K562 (cell line): ENCODE measurements around the gene LMNA. TPM values are rescaled to one million over a fixed set of nuclear protein-coding genes. Genes with fewer than 3 reads are reported as not detected.

Experiments used
- ATF1 ChIP-seq, 2 experiments: fragments of 450-650 bp in 1 of 2; IDR thresholded peaks; 2 replicates each; pipeline ENCODE4 v1.6.1; 2016; ENCODE audit warnings: missing compliant biosample characterization in 1 of 2, missing genetic modification characterization in 1 of 2
- ATF6 ChIP-seq: sonication (generic); formaldehyde crosslinking; IDR thresholded peaks from 2 replicates; pipeline ENCODE4 v1.4.0; 2020; ENCODE audit warnings: mild to moderate bottlenecking, missing genetic modification reagents
- BCLAF1 ChIP-seq, 2 experiments: fragments of 450-650 bp in 1 of 2; IDR thresholded peaks; 2 replicates each; pipeline ENCODE4 v1.6.1; 2011 to 2017; ENCODE audit warnings: low read depth in 2 of 2, antibody characterized with exemption in 1 of 2, borderline replicate concordance in 1 of 2, low read length in 1 of 2, mild to moderate bottlenecking in 1 of 2, mixed read lengths in 1 of 2; ENCODE audit not compliant: control insufficient read depth in 1 of 2
- CBX3 ChIP-seq, 2 experiments: IDR thresholded peaks; 1 replicate in 1 of 2; 2 replicates in 1 of 2; pipeline ENCODE4 v1.6.1; 2012; ENCODE audit warnings: inconsistent platforms in 2 of 2, low read length in 2 of 2, borderline replicate concordance in 1 of 2, control low read depth in 1 of 2
- ELF1 ChIP-seq: fragments of 200-800 bp; sonication (Bioruptor generic); IDR thresholded peaks from 2 replicates; pipeline ENCODE4 v1.6.1; 2016; ENCODE audit warnings: missing genetic modification characterization, missing compliant biosample characterization
- EP300 ChIP-seq: IDR thresholded peaks from 2 replicates; pipeline ENCODE4 v1.6.1; 2012; ENCODE audit warnings: low read length, improper control_type of control experiment
- EP400 ChIP-seq: fragments of 450-650 bp; IDR thresholded peaks from 2 replicates; pipeline ENCODE4 v1.6.1; 2017; ENCODE audit warnings: antibody characterized with exemption, mild to moderate bottlenecking, moderate library complexity
- KDM1A ChIP-seq, 2 experiments: fragments of 450-650 bp; IDR thresholded peaks; 2 replicates each; pipeline ENCODE4 v1.6.1; 2016; ENCODE audit warnings: mild to moderate bottlenecking in 2 of 2
- KDM4B ChIP-seq, 2 experiments: fragments of 450-650 bp in 1 of 2; sonication (generic) in 1 of 2; IDR thresholded peaks; 2 replicates each; pipeline ENCODE4 v1.6.1; 2016 to 2017; ENCODE audit warnings: borderline replicate concordance in 2 of 2, antibody characterized with exemption in 1 of 2, low read depth in 1 of 2, mild to moderate bottlenecking in 1 of 2
- PCBP1 ChIP-seq: fragments of 200-400 bp; formaldehyde crosslinking; IDR thresholded peaks from 2 replicates; pipeline ENCODE4 v1.6.1; 2018; ENCODE audit warnings: mild to moderate bottlenecking, low read depth, low read length; ENCODE audit not compliant: poor library complexity, severe bottlenecking
- PHF8 ChIP-seq: fragments of 200-600 bp; sonication (generic); IDR thresholded peaks from 2 replicates; pipeline ENCODE4 v1.6.1; 2012; ENCODE audit warnings: mixed run types, mild to moderate bottlenecking, inconsistent platforms, low read length, moderate library complexity, borderline replicate concordance
- POLR2AphosphoS5 ChIP-seq: IDR thresholded peaks from 2 replicates; pipeline ENCODE4 v1.6.1; 2011; ENCODE audit warnings: mild to moderate bottlenecking, low read depth, low read length, moderate library complexity; ENCODE audit not compliant: control insufficient read depth, insufficient read depth
- RCOR1 ChIP-seq, 2 experiments: IDR thresholded peaks; 2 replicates each; pipeline ENCODE4 v1.6.1; 2012; ENCODE audit warnings: low read depth in 2 of 2, low read length in 2 of 2, borderline replicate concordance in 1 of 2, improper control_type of control experiment in 1 of 2
- TFAM ChIP-seq: fragments of 250-450 bp; sonication (Bioruptor Pico); conservative IDR thresholded peaks from 2 replicates; pipeline ENCODE4 v1.5.0; 2021; ENCODE audit warnings: mild to moderate bottlenecking, moderate library complexity
- ZNF395 ChIP-seq: fragments of 200-800 bp; sonication (Bioruptor generic); IDR thresholded peaks from 2 replicates; pipeline ENCODE4 v1.6.1; 2017; ENCODE audit warnings: missing genetic modification characterization, missing compliant biosample characterization
- ZNF740 ChIP-seq, 3 experiments: fragments of 200-800 bp in 1 of 3; sonication (Bioruptor generic) in 1 of 3; sonication (generic) in 1 of 3; formaldehyde crosslinking in 1 of 3; IDR thresholded peaks; 2 replicates each; pipeline versions ENCODE4 v1.6.1 to v1.8.0; 2016 to 2022; ENCODE audit warnings: mild to moderate bottlenecking in 2 of 3, missing compliant biosample characterization in 2 of 3, missing genetic modification characterization in 2 of 3, missing genetic modification reagents in 1 of 3
- polyA plus RNA-seq, 8 experiments: library from polyadenylated mRNA; depleted of rRNA in 4 of 8; stranded (reverse) in 5 of 8; unstranded in 3 of 8; fragments of >200 nt; fragmentation: Nextera tagmentation in 2 of 8; fragmentation: Illumina TruSeq in 1 of 8; extraction: Ambion mirVana in 2 of 8; extraction: Trizol in 1 of 8; gene quantifications; 2 replicates each; pipeline versions ENCODE4 v1.2.1 to v1.2.3, GENCODE V29; 2011 to 2014; ENCODE audit warnings: inconsistent platforms in 1 of 8, missing spikeins in 1 of 8
- total RNA-seq, 7 experiments: library from RNA; depleted of rRNA in 6 of 7; stranded (reverse); fragments of >200 nt in 6 of 7; fragmentation: Illumina TruSeq in 2 of 7; extraction: Trizol in 2 of 7; gene quantifications; 2 replicates each; pipeline versions ENCODE4 v1.2.1 to v1.2.3, GENCODE V29; 2011 to 2021; ENCODE audit warnings: low replicate concordance in 1 of 7

The LMNA gene
- total and polyA plus RNA-seq, 9 of the 15 experiments (the other 6 are each of a cell fraction or from before 2014, with no cell fraction given) = 1.00 to 347 (median 88.2) TPM

GRCh38 chr1:156082309-156083091 is 32.0 kb upstream of the LMNA start, which contains the start of gene MEX3A (continued):
- TF ChIP-seq ELF1 (tag) (peak; percentile 22; the same call in 1 of the 2 replicates), KDM1A (IDR thresholded peaks at IDR 0.05) (no peak), ATF1 (CRISPR knock-in tag; IDR thresholded peaks at IDR 0.05) (no peak), ATF1 (tag; IDR thresholded peaks at IDR 0.05) (peak; percentile 62; the same call in 1 of the 2 replicates), CBX3 (IDR thresholded peaks at IDR 0.05; ENCODE audit: borderline replicate concordance in 1 of 2, low read length in 2 of 2) (0 out of 3 replicates have a peak, but pooled peaks of 1 of the 2 experiments have one; percentile 28), ZNF395 (CRISPR knock-in tag) (no peak), PCBP1 (peak; percentile 59), POLR2AphosphoS5 (peak; percentile 53; the same call in 1 of the 2 replicates), PHF8 (peak; percentile 34; the same call in 1 of the 2 replicates), RCOR1 (IDR thresholded peaks at IDR 0.05; ENCODE audit: borderline replicate concordance in 1 of 2, low read depth in 2 of 2, low read length in 2 of 2) (0 out of 4 replicates have a peak, but pooled peaks of 1 of the 2 experiments have one; percentile 4), TFAM (CRISPR knock-in tag) (no peak), BCLAF1 (IDR thresholded peaks at IDR 0.05; ENCODE audit: borderline replicate concordance in 1 of 2, control insufficient read depth in 1 of 2, low read depth in 2 of 2, low read length in 1 of 2) (0 out of 4 replicates have a peak, but pooled peaks of 1 of the 2 experiments have one; percentile 36), KDM4B (IDR thresholded peaks at IDR 0.05; ENCODE audit: borderline replicate concordance in 2 of 2, low read depth in 1 of 2) (peak in 1 of 2 experiments; percentile 88; a peak in 1 of 4 replicates), EP400 (peak; percentile 55; the same call in 1 of the 2 replicates), ZNF740 (CRISPR knock-in tag; IDR thresholded peaks at IDR 0.05) (no peak), ZNF740 (tag; IDR thresholded peaks at IDR 0.05) (peak in 1 of 2 experiments; percentile 30; a peak in 1 of 4 replicates), EP300 (peak; percentile 10; the same call in 1 of the 2 replicates), ATF6 (CRISPR knock-in tag) (0 out of 2 replicates have a peak, but pooled peaks have one; percentile 54)
